HG02798 (cell line): ENCODE measurements around the gene DDX1.
"Not testable (repeated sequence)": the region's sequence is repeated elsewhere in the genome, so short reads cannot be mapped to it uniquely, and the experiment has no call there.

ENCODE experiments used
- ATAC-seq: cut with Tn5 transposase; IDR thresholded peaks from one replicate; pipeline ENCODE4 v1.9.1; 2021; ENCODE audit warnings: mild to moderate bottlenecking; ENCODE audit not compliant: unreplicated experiment, poor library complexity

Gene DDX1

GRCh38 chr2:15594291-15595256, 2.9 kb downstream of the DDX1 start:
- ATAC-seq: no peak

GRCh38 chr2:15595342-15595905, 3.8 kb downstream of the DDX1 start:
- no peak for ATAC-seq

GRCh38 chr2:15595936-15596335, 4.3 kb downstream of the DDX1 start:
- ATAC-seq: no peak

GRCh38 chr2:15596350-15596749, 4.7 kb downstream of the DDX1 start:
- ATAC-seq: no peak

GRCh38 chr2:15596968-15597367, 5.3 kb downstream of the DDX1 start:
- ATAC-seq: no peak

GRCh38 chr2:15599994-15600393, 8.3 kb downstream of the DDX1 start:
- no peak for ATAC-seq

- ATAC-seq: no peak
Measured at GRCh38 chr2:15601681-15602080, 10.0 kb downstream of the DDX1 start.

- ATAC-seq: no peak
Measured at GRCh38 chr2:15602393-15602792, 10.7 kb downstream of the DDX1 start.

- no peak for ATAC-seq
Measured at GRCh38 chr2:15603044-15603765, 11.5 kb downstream of the DDX1 start.

- ATAC-seq: no peak
Measured at GRCh38 chr2:15603948-15604347, 12.3 kb downstream of the DDX1 start.

- ATAC-seq: no peak
Measured at GRCh38 chr2:15605721-15606120, 14.1 kb downstream of the DDX1 start.

- no peak for ATAC-seq
Measured at GRCh38 chr2:15606481-15607441, 15.1 kb downstream of the DDX1 start.

GRCh38 chr2:15607709-15608391, 16.2 kb downstream of the DDX1 start:
- ATAC-seq: no peak

- no peak for ATAC-seq
Measured at GRCh38 chr2:15608392-15608761, 16.7 kb downstream of the DDX1 start.

GRCh38 chr2:15609341-15610042, 17.8 kb downstream of the DDX1 start:
- no peak for ATAC-seq

- no peak for ATAC-seq
Measured at GRCh38 chr2:15610430-15610952, 18.8 kb downstream of the DDX1 start.

GRCh38 chr2:15612101-15612500, 20.4 kb downstream of the DDX1 start:
- ATAC-seq: not testable (repeated sequence)

- ATAC-seq: no peak
Measured at GRCh38 chr2:15613736-15614429, 22.2 kb downstream of the DDX1 start.
